HG03103 (cell line): Measurements from ENCODE around the gene CTNNA1.
"Not testable (repeated sequence)": the region's sequence is repeated elsewhere in the genome, so short reads cannot be mapped to it uniquely, and the experiment has no call there.

Experiments
- ATAC-seq: cut with Tn5 transposase; IDR thresholded peaks from one replicate; pipeline ENCODE4 v1.9.1; 2021; ENCODE audit warnings: low read depth; ENCODE audit not compliant: unreplicated experiment

The CTNNA1 gene

DNA sequence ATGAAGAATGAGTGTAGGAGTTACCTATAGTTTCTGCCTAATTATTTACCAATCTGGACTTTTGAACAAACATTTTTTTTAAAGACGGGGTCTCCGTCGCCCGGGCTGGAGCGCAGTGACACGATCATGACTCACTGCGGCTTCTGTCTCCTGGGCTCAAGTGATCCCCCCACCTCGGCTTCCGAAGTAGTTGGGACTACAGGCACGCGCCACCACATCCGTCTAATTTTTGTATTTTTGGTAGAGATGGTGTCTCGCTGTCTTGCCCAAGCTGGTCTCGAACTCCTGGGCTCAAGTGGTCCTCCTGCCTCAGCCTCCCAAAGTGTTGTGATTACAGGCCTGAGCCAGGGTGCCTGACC is 1.5 kb downstream of the CTNNA1 start:
- no peak for ATAC-seq

- ATAC-seq = no peak
Measured at GRCh38 chr5:138755084-138755748, 2.0 kb downstream of the CTNNA1 start.

GRCh38 chr5:138757061-138757776 is 4.0 kb downstream of the CTNNA1 start:
- no peak for ATAC-seq

GRCh38 chr5:138760448-138761110 is 7.4 kb downstream of the CTNNA1 start:
- no peak for ATAC-seq

DNA sequence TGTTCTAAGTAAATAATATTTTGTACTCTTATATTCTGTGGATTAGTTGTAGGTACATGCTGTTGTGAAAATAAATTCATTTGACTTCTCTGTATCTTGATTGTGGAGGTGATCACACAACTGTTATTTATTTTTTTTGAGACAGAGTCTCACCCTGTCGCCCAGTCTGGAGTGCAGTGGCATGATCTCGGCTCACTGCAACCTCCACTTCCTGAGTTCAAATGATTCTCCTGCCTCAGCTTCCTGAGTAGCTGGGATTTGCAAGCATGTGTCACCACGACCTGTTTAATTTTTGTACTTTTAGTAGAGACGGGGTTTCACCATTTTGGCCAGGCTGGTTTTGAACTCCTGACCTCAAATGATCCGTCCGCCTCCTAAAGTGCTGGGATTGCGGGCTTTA is 7.9 kb downstream of the CTNNA1 start:
- not testable (repeated sequence) for ATAC-seq

DNA sequence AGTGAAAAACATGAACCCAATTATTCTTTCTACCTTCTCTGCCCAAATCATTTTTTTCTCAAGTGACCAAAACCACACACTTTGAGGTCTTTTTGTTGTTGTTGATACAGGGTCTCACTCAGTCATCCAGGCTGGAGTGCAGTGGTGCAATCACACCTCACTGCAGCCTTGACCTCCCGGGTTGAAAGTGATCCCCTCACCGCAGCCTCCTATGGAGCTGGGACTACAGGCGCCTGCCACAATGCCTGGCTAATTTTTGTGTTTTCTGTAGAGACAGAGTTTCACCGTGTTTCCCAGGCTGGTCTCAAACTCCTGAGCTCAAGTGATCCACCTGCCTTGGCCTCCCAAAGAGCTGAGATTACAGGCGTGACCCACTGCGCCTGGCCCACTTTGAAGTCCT is 8.4 kb downstream of the CTNNA1 start:
- not testable (repeated sequence) for ATAC-seq

- ATAC-seq = no peak
Measured at GRCh38 chr5:138762110-138762509, 8.9 kb downstream of the CTNNA1 start.

DNA sequence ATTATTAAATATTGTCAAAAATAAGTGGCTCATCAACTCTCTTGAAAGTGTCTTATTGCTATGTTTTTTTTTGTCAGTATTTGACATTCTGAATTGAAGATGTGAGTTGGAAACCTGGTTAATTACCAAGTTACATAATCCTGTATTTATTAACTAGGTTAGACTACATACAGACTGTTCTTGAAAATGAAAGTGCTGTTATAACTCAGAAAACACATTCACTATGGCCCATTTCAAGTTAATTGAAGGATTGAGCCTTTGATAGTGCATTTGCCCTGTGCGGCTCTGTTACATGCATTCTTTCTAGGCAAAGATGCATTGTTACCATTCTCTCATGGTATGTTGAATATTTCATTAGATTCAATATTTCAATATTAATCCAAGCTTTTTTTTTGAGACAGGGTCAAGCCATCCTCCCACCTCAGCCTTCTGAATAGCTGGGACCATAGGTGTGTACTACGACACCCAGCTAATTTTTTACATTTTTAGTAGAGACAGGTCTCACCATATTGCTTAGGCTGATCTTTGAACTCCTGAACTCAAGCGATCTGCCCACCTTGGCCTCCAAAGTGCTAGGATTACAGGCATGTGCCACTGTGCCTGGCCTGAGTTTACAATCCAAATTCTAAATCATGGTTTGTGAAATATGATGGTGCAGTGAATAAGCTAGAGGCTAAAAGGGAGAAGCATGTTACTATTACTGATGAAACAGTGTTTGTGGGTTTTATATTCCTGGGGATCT is 10.0 kb downstream of the CTNNA1 start:
- no peak for ATAC-seq

DNA sequence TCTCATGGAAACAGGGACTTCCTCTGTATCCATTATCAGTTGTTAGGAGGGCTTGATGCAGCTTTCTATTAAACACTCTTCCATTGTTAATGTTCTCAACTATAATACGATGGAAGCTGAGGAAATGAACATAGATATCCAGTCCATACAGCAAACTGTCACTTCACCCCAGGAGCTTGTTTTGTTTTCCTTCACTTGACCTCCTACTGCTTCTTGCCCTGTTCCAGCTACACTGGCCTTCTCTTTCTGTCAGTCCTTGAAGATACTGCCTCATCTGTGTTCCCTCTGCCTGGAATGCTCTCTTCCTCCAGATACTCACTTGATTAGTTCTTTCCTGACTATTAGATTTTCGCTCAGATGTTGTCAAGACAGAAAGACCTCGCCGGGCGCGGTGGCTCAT is 17.1 kb downstream of the CTNNA1 start:
- no peak for ATAC-seq

- ATAC-seq = no peak
Measured at GRCh38 chr5:138770977-138771376, 17.8 kb downstream of the CTNNA1 start.

GRCh38 chr5:138772986-138773594 is 19.9 kb downstream of the CTNNA1 start:
- ATAC-seq = no peak

DNA sequence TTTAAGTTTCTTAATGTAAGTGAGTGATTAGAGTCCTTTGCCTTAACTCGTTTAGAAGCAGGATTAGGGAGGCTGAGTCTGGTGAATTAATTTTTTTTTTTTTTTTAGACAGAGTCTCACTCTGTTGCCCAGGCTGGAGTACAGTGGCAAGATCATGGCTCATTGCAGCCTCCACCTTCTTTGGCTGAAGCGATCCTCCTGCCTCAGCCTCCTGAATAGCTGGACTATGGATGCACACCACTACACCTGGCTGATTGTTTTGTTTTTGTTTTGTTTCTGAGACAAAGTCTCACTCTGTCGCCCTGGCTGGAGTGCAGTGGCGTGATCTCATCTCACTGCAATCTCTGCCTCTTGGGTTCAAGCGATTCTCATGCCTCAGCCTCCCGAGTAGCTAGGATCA is 20.4 kb downstream of the CTNNA1 start:
- ATAC-seq = not testable (repeated sequence)

DNA sequence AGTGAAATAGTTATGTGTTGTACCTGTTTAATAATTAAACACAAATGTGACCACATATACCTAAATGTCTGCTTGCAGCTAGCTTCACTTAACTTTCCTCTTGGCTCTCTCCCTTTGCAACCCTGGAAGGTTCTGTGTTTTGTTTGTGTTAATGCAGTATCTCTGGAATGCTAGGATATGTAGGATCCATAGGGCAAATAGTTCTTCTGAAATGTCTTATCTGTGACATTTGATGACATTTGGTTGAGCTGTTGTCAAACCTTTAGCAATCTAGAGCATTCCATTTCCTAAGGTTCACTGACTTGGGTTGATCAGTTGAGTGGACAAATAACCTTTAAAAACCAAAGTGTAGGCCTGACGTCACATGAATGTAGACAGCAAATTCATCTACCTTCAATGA is 21.8 kb downstream of the CTNNA1 start:
- no peak for ATAC-seq

DNA sequence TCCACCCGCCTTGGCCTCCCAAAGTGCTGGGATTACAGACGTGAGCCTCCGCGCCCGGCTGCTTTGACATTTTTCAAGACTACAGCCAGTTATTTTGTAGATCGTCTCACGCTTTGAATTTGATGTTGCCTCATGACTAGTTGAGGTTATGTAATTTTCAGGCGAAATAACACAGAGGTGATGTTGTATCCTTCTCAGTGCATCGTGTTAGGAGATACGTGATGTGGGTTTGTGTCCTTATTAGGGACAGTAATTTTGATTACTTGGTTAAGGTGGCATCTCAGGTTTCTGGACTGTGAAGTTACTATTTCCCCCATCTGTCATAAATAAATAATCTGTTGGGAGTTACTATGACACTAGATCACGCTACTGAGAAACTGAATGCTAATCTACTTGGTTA is 25.0 kb downstream of the CTNNA1 start:
- no peak for ATAC-seq

- ATAC-seq = no peak
Measured at GRCh38 chr5:138783976-138784375, 30.8 kb downstream of the CTNNA1 start.

DNA sequence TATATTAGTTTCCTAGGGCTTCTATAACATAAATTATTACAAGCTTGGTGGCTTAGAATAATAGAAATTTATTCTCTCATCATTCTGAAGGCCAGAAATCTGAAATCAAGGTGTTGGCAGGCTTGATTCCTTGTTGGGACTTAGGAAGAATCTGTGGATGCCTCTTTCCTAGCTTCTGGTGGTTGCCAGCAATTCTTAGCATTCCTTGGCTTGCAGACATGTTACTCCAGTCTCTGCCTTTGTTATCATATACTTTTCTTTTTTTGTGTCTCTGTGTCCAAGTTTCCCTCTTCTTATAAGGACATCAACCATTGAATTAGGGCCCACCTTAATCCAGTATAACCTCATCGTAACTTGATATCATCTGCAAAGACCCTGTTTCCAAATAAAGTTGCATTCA is 31.4 kb downstream of the CTNNA1 start:
- ATAC-seq = no peak

GRCh38 chr5:138789771-138790242 is 36.6 kb downstream of the CTNNA1 start:
- ATAC-seq = no peak

DNA sequence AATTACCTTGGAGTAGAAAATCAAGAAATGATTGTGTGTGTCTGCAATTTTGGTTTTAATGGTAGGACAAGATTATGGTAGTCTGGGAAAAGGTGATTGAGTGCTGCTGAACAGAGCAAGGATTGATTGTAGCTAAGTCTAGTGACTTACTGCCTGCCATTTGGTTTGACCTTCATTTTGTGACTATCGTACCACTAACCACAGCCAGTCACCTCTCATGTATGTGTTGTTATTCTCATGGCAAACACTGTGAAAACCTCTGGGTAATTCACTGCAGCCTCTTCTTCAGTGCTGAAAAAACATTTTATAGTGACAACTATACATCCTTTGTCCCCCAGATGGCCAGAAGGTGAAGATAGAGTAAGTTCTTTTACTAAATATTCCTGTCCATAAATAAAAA is 37.5 kb downstream of the CTNNA1 start:
- no peak for ATAC-seq

DNA sequence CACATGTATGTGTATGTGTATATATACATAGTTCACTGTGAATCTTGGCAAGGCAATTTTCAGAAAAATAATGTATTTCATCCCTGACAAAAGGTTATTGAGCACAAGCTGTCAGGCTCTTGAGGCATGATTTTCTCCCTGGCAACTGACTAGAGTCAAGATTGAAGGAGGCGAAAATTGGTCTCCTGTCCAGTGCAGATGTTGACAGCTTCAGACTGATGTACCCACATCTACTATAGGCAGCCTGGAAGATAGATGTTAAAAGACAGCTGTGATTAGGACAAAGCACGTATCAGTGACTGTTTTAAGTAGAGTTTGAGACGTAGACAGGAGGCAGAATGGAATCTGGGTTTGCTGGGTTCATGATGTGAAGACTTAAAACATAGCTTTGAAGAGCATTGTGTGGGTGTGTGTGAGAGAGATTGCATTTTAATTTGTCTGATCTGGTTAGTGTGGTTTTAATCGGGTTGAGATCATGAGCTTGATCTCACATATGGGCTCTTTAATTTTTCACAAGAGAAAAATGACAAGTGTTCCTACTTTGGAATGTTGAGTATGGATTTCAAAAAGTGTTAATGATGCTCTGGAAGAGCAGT is 39.1 kb downstream of the CTNNA1 start:
- ATAC-seq = no peak

- ATAC-seq = no peak
Measured at GRCh38 chr5:138793575-138793974, 40.4 kb downstream of the CTNNA1 start.
